Stimulated activated CD4-positive, alpha-beta T cell treated with anti-CD3 and anti-CD28 coated beads, Interleukin-2, amount 100 ng/mL, for 48 hours (primary cell): ENCODE data around the gene SIGLECL1.
"Not testable (repeated sequence)": the region's sequence is repeated elsewhere in the genome, so short reads cannot be mapped to it uniquely, and the experiment has no call there.

Source experiments
- DNase-seq, 2 donors: peaks; one replicate each; pipeline ENCODE4 v3.0.0-alpha.2; 2020

SIGLECL1 gene

GRCh38 chr19:51250786-51251467 lies at the start of gene SIGLECL1:
TSS of gene SIGLECL1 (plus strand) at chr19:51251080. CDS start at chr19:51264073, 12,993 bp downstream.
- DNase-seq = no peak

- no peak for DNase-seq
Observed at GRCh38 chr19:51201712-51202111, 49.2 kb upstream of the SIGLECL1 start.

GRCh38 chr19:51203916-51204315 lies 47.0 kb upstream of the SIGLECL1 start:
- DNase-seq = no peak

- no peak for DNase-seq
Observed at GRCh38 chr19:51204321-51204720, 46.6 kb upstream of the SIGLECL1 start.

- DNase-seq = no peak
Observed at GRCh38 chr19:51207747-51208146, 43.1 kb upstream of the SIGLECL1 start.

GRCh38 chr19:51210191-51210784 lies 40.6 kb upstream of the SIGLECL1 start:
- no peak for DNase-seq

- DNase-seq = not testable (repeated sequence)
Observed at GRCh38 chr19:51210874-51211361, 40.0 kb upstream of the SIGLECL1 start.

- DNase-seq = no peak
Observed at GRCh38 chr19:51211833-51212232, 39.0 kb upstream of the SIGLECL1 start.

GRCh38 chr19:51219307-51219706 lies 31.6 kb upstream of the SIGLECL1 start:
- DNase-seq = no peak

- no peak for DNase-seq
Observed at GRCh38 chr19:51219971-51220370, 30.9 kb upstream of the SIGLECL1 start.

GRCh38 chr19:51220996-51221395 lies 29.9 kb upstream of the SIGLECL1 start:
- DNase-seq = no peak

- DNase-seq = no peak
Observed at GRCh38 chr19:51224163-51224641, 26.7 kb upstream of the SIGLECL1 start.

- not testable (repeated sequence) for DNase-seq
Observed at GRCh38 chr19:51224898-51225393, 25.9 kb upstream of the SIGLECL1 start, which contains the start of gene CD33. TSS of gene CD33 (plus strand) at chr19:51225080. CDS start at chr19:51225119, 39 bp downstream.

- no peak for DNase-seq
Observed at GRCh38 chr19:51226067-51226466, 24.8 kb upstream of the SIGLECL1 start.

GRCh38 chr19:51227326-51227725 lies 23.6 kb upstream of the SIGLECL1 start:
- DNase-seq = no peak

GRCh38 chr19:51227966-51228365 lies 22.9 kb upstream of the SIGLECL1 start:
- DNase-seq = no peak

GRCh38 chr19:51240866-51241265 lies 10.0 kb upstream of the SIGLECL1 start:
- DNase-seq = no peak

- no peak for DNase-seq
Observed at GRCh38 chr19:51242881-51243630, 7.8 kb upstream of the SIGLECL1 start.

- no peak for DNase-seq
Observed at GRCh38 chr19:51246164-51246552, 4.7 kb upstream of the SIGLECL1 start.

- no peak for DNase-seq
Observed at GRCh38 chr19:51247972-51248590, 2.8 kb upstream of the SIGLECL1 start.

GRCh38 chr19:51251468-51251820 lies 564 bp downstream of the SIGLECL1 start:
- no peak for DNase-seq

- DNase-seq = no peak
Observed at GRCh38 chr19:51252306-51253079, 1.6 kb downstream of the SIGLECL1 start.
